Progenitor cell of endocrine pancreas (in vitro differentiated cells): ENCODE data around the gene GABBR2. TPM values are rescaled to one million over a fixed set of nuclear protein-coding genes. Genes with fewer than 3 reads are reported as not detected.

Experiments used
- DNase-seq: peaks from one replicate; pipeline ENCODE4 v3.0.0; 2021; ENCODE audit warnings: low spot score; ENCODE audit not compliant: unreplicated experiment
- H3K27ac Mint-ChIP-seq: 2 replicates; pipeline ENCODE4 v1.8.0; 2021; ENCODE audit warnings: mild to moderate bottlenecking, moderate library complexity, mixed read lengths
- H3K27me3 Mint-ChIP-seq: 2 replicates; pipeline ENCODE4 v1.8.0; 2021; ENCODE audit warnings: mixed read lengths
- H3K36me3 Mint-ChIP-seq: 2 replicates; pipeline ENCODE4 v1.8.0; 2022; ENCODE audit warnings: mixed read lengths; ENCODE audit not compliant: insufficient read depth
- H3K4me1 Mint-ChIP-seq: 2 replicates; pipeline ENCODE4 v1.8.0; 2021; ENCODE audit warnings: low read depth, mixed read lengths
- H3K4me3 Mint-ChIP-seq: 2 replicates; pipeline ENCODE4 v1.8.0; 2021; ENCODE audit warnings: low read depth, mild to moderate bottlenecking, moderate library complexity, mixed read lengths
- H3K9me3 Mint-ChIP-seq: 2 replicates; pipeline ENCODE4 v1.8.0; 2021; ENCODE audit warnings: low read depth, mixed read lengths
- CTCF ChIP-seq: fragments of 200-600 bp; sonication (generic); IDR thresholded peaks from one replicate; pipeline ENCODE4 v1.5.0; 2021; ENCODE audit warnings: antibody characterized with exemption, mild to moderate bottlenecking; ENCODE audit not compliant: unreplicated experiment
- long read RNA-seq: library from polyadenylated mRNA; unstranded; transcript quantifications from one replicate; pipeline ENCODE4 v2.0.0, GENCODE V29; 2020
- total RNA-seq: library from RNA; stranded (reverse); gene quantifications from 2 replicates; pipeline ENCODE4 v1.2.1, GENCODE V29; 2021

Gene GABBR2
- total RNA-seq = 0.49 and 0.84 TPM in 2 replicates
- long read RNA-seq = 0 reads

- H3K9me3 Mint-ChIP-seq = no peaks in the 10 kb centered on the region
- H3K27ac Mint-ChIP-seq = no peak within 1 kb of the TSS
Observed at GRCh38 chr9:98708933-98709911, at the start of gene GABBR2. Gene GABBR2, minus strand, starts transcription at chr9:98708935. Its CDS starts 198 bp downstream, at chr9:98708737.

DNA sequence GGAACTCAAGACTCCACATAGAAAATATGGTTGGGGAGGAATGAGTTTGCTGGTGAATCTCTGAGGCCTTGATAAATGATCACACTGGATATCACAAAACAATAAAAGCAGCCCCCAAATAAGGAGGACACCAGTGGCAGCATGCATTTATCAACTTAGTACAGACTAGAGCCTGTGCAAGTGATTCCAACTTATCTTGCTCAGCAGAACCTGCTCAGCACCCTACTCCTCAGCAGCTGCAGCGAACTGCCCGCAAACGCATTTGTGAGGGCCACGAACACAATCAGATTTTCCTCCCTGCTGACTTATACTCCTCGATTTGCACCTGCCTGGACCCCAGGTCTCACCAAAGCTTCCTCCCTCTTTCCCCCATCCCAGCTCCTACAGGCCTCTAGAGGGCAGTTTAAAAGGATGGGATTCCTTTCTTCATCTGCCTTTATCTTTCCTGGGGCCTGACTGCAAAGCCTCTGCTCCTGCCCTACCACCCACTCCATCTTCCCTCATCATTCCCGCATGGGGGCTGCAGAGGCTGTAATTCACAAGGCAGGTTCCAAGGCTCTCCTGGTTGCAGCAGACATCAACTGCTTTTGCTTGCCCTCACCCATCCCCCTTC is 46.4 kb upstream of the GABBR2 start:
- H3K36me3 Mint-ChIP-seq = peaks cover 58% of the 10 kb centered on the region
- no peak for DNase-seq

More at GRCh38 chr9:98708933-98709911, at the start of gene GABBR2:
- Mint-ChIP-seq H3K36me3 (no peaks in the 10 kb centered on the region), H3K27me3 (peaks cover 76% of the 10 kb centered on the region), H3K4me3 (peak within 1 kb of the TSS; percentile 61), H3K4me1 (peaks cover 2% of the 10 kb centered on the region)
- TF ChIP-seq CTCF = no peak
- no peak for DNase-seq

GRCh38 chr9:98751210-98751609 is 42.5 kb upstream of the GABBR2 start:
- no peaks in the 10 kb centered on the region for H3K9me3 Mint-ChIP-seq
- no peak overlapping the region for H3K27ac Mint-ChIP-seq
- H3K27me3 Mint-ChIP-seq = no peaks in the 10 kb centered on the region
- no peak for TF ChIP-seq CTCF
- H3K36me3 Mint-ChIP-seq = peaks cover 45% of the 10 kb centered on the region
- no peak for DNase-seq
- no peaks in the 10 kb centered on the region for H3K4me1 Mint-ChIP-seq
- no peak overlapping the region for H3K4me3 Mint-ChIP-seq

More for the DNA sequence above, 46.4 kb upstream of the GABBR2 start:
- no peak for TF ChIP-seq CTCF
- no peaks in the 10 kb centered on the region for H3K27me3 Mint-ChIP-seq
- no peak overlapping the region for H3K27ac Mint-ChIP-seq
- H3K4me3 Mint-ChIP-seq = no peak overlapping the region
- H3K9me3 Mint-ChIP-seq = peaks cover 16% of the 10 kb centered on the region
- no peaks in the 10 kb centered on the region for H3K4me1 Mint-ChIP-seq

GRCh38 chr9:98750364-98751060 is 41.8 kb upstream of the GABBR2 start:
- H3K4me1 Mint-ChIP-seq = no peaks in the 10 kb centered on the region
- no peak overlapping the region for H3K4me3 Mint-ChIP-seq
- no peaks in the 10 kb centered on the region for H3K9me3 Mint-ChIP-seq
- H3K27me3 Mint-ChIP-seq = no peaks in the 10 kb centered on the region
- no peak for TF ChIP-seq CTCF
- no peak for DNase-seq
- peaks cover 43% of the 10 kb centered on the region for H3K36me3 Mint-ChIP-seq
- no peak overlapping the region for H3K27ac Mint-ChIP-seq

GRCh38 chr9:98747476-98747875 is 38.7 kb upstream of the GABBR2 start:
- H3K4me3 Mint-ChIP-seq = no peak overlapping the region
- H3K27me3 Mint-ChIP-seq = no peaks in the 10 kb centered on the region
- no peak for DNase-seq
- H3K27ac Mint-ChIP-seq = no peak overlapping the region
- TF ChIP-seq CTCF = no peak
- H3K36me3 Mint-ChIP-seq = peaks cover 30% of the 10 kb centered on the region
- no peaks in the 10 kb centered on the region for H3K4me1 Mint-ChIP-seq
- H3K9me3 Mint-ChIP-seq = no peaks in the 10 kb centered on the region
